GM19023 (cell line): ENCODE data around the gene TPST1.
A peak's percentile ranks its signal among the peaks of the same experiment; 100 is the strongest.

Source experiments
- ATAC-seq: cut with Tn5 transposase; IDR thresholded peaks from one replicate; pipeline ENCODE4 v1.9.1; 2021; ENCODE audit warnings: mild to moderate bottlenecking, moderate library complexity; ENCODE audit not compliant: unreplicated experiment

The TPST1 gene

GRCh38 chr7:66237906-66238772 is 33.0 kb downstream of the TPST1 start:
- ATAC-seq: peak; percentile 77

GRCh38 chr7:66238773-66239466 is 33.8 kb downstream of the TPST1 start:
- peak; percentile 35 for ATAC-seq

GRCh38 chr7:66239467-66239856 is 34.3 kb downstream of the TPST1 start:
- ATAC-seq: no peak

GRCh38 chr7:66245008-66245407 is 39.9 kb downstream of the TPST1 start:
- no peak for ATAC-seq

GRCh38 chr7:66246554-66247171 is 41.5 kb downstream of the TPST1 start:
- ATAC-seq: no peak

GRCh38 chr7:66247380-66248078 is 42.4 kb downstream of the TPST1 start:
- no peak for ATAC-seq

- ATAC-seq: no peak
These were observed 45.6 kb downstream of the TPST1 start for GRCh38 chr7:66250711-66251110.

- no peak for ATAC-seq
These were observed 50.5 kb downstream of the TPST1 start for GRCh38 chr7:66255534-66256100.

GRCh38 chr7:66256281-66256680 is 51.1 kb downstream of the TPST1 start:
- ATAC-seq: no peak

GRCh38 chr7:66257481-66257880 is 52.3 kb downstream of the TPST1 start:
- ATAC-seq: no peak

GRCh38 chr7:66258409-66258808 is 53.3 kb downstream of the TPST1 start:
- ATAC-seq: no peak

- ATAC-seq: no peak
These were observed 56.8 kb downstream of the TPST1 start for GRCh38 chr7:66261941-66262340.

GRCh38 chr7:66263936-66264335 is 58.8 kb downstream of the TPST1 start:
- ATAC-seq: no peak

GRCh38 chr7:66265566-66265965 is 60.4 kb downstream of the TPST1 start:
- no peak for ATAC-seq

GRCh38 chr7:66267249-66267648 is 62.1 kb downstream of the TPST1 start:
- no peak for ATAC-seq

- no peak for ATAC-seq
These were observed 64.8 kb downstream of the TPST1 start for GRCh38 chr7:66269978-66270377.

- ATAC-seq: no peak
These were observed 67.2 kb downstream of the TPST1 start for GRCh38 chr7:66272321-66272720.

- no peak for ATAC-seq
These were observed 71.2 kb downstream of the TPST1 start for GRCh38 chr7:66276363-66276762.

GRCh38 chr7:66277492-66277891 is 72.4 kb downstream of the TPST1 start:
- no peak for ATAC-seq

- ATAC-seq: no peak
These were observed 74.8 kb downstream of the TPST1 start for GRCh38 chr7:66279912-66280311.
